GM19043 (cell line): Measurements from ENCODE around the gene PHLPP1.

Source experiments
- ATAC-seq: cut with Tn5 transposase; IDR thresholded peaks from one replicate; pipeline ENCODE4 v1.9.1; 2021; ENCODE audit warnings: low read depth; ENCODE audit not compliant: unreplicated experiment

Gene PHLPP1

GRCh38 chr18:62717169-62717924 is 2.0 kb downstream of the PHLPP1 start:
- ATAC-seq: no peak

DNA sequence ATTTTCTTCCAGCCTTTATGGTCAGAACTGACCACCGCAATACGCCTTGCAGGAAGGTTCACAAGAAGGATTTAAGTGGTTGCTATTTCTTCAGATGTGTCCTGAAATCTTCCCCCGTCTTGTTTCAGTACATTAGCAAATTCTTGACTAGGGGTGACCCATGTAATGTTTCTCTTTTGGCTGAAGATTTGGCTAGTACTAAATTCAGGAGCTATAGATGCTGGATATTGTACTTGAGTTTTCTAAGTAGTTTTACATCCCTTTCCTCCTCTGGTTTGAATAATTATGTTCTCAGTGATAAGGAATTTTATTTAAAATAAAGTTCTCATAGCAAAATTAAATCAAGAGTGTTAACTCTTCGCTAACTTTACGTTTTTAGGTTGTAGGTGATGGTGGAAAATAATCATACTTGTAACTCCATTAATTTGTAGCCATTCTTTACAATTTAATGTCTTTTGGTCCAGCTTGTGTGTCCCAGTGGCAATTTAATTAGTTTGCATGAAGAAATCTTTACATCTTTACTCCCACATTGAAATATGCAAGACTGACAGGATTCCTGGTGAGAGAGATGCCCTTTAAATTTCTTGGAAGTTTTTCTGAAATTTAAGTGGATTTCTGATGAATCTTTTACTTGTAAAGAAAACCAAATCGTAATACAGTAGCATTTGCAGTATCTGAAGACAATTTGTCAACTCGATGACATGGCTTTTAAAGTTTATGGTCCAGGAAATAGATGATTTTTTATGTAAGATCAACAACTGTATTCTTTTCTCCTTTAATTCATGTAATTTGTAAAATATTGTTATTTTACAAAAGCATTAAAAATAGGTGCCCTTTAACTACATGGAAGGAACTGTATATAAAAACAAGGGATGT is 2.8 kb downstream of the PHLPP1 start:
- ATAC-seq: no peak

DNA sequence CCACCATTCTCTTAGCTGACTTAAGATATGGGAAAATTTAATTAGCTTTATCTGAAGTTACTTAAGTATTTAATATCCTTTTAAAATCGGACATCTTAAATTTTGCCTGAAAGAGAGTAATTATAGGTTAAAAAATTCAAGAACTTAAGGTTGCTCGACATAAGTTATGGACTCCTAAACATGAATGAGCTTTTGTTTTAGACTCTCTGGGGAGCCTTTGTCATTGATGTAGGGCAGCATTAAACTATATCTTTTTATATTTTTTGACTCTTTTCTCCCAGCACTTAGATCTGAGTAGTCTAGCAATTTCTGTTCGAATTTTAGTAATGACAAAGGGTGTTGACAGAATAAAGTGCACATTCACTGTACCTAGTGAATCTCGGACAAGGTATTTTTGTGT is 4.7 kb downstream of the PHLPP1 start:
- ATAC-seq: no peak

DNA sequence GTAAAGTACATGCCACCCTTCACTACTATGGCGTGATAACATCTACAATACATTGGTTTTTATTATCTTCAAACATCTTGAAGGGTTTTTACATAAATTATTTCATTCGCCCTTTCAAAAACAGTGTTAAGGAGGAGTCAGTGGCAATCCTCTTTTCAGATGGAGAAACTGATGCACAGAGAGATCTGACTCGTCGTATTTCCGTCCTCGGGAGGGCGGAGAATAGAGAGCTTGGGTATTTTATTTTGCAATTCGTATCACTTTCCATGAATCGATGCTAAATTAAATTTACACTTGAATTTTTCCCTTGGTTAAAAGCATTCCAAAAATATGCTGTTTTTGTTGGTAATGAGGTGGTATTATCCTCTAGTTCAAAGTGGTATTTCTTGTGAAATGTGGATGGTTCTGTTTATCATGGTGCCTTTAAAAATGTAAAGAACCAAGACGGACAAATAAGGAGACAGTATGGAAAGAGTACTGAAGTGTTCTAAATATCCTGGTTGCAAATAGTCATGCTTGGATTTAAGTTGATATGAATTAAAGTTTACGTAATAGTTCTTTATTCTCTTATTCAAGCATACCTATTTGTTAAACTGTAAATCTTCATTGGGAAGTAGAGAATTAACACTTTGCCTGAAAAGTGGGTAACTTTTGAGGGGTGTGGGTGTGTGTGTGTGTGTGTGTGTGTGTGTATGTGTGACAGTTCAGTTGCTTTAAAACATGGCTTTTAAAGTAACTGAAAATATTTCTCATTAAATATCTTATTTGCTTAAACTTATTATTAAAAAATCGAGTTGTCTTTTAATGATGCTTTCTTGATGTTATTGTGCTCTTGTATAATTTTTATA is 5.6 kb downstream of the PHLPP1 start:
- no peak for ATAC-seq

DNA sequence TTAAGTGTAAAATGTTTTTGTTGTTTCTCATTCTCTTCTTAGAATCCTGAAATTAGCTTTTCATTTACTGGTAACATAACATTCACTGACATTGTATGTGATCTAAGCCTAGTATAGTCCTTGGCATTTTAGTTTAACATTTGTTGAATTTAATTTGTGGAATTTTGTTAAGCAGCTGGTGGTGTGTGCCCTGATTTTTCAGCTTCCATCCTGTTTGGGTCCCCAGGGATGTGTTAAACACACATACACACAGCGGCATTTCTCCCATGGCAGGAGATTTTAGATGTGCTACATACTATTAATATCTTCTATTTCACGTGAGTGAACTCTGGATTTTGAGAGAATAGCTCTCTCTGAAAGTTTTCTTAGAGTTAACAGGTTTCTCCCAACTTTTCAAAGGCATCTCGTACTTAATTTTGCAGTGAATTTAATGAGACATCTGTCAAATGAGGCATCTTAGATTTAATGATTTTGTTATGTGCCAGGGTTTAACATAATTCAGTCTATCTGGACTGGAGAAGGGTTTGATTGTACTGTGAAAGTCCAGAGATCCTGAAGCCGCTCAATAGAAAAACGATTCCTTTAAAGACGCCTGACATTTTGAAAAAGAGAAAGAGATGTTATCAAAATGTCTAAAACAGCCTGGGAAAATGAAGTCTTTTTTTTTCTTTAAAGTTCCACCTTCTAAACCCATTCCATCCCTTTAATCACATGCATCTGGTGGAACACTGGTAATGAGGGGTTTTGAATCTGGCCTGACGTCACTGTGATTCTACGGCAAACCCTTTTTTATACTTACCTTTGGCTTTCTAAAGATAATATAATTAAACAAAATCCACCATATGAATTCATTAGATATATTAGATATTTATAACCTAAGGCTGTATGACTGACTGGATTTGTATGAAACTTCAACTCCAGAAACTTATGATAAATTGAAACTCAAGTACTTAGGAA is 6.8 kb downstream of the PHLPP1 start:
- no peak for ATAC-seq

- no peak for ATAC-seq
These were observed 8.4 kb downstream of the PHLPP1 start for GRCh38 chr18:62723666-62724281.

- ATAC-seq: no peak
These were observed 10.6 kb downstream of the PHLPP1 start for GRCh38 chr18:62725896-62726295.

DNA sequence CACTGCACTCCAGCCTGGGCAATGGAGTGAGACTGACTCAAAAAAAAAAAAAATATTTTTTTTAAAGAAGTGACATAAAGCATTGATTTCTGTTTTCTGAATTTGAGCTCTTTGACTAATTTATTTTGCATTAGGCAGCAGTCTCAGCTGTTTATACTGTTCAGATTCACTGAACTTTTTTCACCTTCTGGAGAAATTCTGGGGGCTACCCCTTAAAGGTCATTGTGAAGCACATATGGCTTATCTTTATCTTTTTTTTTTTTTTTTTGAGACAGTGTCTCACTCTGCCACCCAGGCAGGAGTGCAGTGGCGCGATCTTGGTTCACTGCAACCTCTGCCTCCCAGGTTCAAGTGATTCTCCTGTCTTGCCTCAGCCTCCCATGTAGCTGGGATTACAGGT is 12.9 kb downstream of the PHLPP1 start:
- no peak for ATAC-seq

DNA sequence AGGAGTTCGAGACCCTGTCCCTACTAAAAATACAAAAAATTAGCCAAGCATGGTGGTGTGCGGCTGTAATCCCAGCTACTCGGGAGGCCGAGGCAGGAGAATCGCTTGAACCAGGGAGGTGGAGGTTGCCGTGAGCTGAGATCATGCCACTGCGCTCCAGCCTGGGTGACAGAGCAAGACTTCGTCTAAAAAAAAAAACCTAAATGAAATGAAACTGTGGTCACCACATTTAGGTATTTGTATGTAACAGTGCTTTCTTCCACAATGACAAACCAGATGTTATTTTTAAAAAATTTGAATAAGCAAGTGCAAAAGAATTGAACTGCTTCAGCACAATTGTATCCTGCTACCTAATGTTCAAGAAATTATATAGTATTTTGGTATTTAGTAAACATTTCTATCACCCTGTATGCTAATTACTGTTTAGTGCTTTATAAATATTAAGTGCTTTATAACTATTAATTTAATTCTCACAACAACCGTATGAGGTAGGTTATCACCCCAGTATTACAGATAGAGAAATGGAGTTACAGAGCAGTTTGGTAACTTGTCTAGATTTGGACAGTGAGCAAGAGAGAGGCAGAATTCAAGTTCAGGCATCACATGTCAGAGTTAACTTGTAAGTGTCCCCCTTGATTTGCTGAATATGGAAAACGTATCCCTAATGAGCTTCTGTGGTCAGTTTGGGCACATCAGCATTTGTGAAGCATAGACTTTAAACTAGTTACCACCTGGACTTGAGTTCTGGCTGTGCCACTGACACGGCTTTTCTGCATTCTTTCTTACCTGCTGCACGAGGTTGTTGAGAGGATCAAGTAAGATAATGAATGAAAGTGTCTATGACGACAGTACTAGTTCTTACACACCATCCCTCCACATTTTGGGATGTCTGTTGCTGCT is 14.4 kb downstream of the PHLPP1 start:
- peak; percentile 70 for ATAC-seq

- ATAC-seq: no peak
These were observed 15.6 kb downstream of the PHLPP1 start for GRCh38 chr18:62730941-62731340.

DNA sequence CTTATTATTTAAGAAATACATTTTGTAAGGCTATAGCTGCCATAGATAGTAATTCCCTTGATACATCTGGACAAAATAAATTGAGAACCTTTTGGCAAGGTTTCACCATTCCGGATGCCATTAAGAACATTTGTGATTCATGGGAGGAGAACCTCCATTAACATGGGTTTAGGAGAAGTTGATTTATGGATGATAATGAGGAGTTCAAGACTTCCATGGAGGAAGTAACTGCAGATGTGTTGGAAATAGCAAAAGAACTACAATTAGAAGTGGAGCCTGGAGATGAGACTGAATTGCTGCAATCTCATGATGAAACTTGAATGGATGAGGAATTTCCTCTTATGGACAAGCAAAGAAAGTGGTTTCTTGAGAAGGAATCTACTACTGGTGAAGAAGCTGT is 17.3 kb downstream of the PHLPP1 start:
- ATAC-seq: no peak

- ATAC-seq: no peak
These were observed 18.9 kb downstream of the PHLPP1 start for GRCh38 chr18:62734290-62734689.

- no peak for ATAC-seq
These were observed 20.0 kb downstream of the PHLPP1 start for GRCh38 chr18:62735387-62735786.

- no peak for ATAC-seq
These were observed 20.9 kb downstream of the PHLPP1 start for GRCh38 chr18:62736077-62736855.

DNA sequence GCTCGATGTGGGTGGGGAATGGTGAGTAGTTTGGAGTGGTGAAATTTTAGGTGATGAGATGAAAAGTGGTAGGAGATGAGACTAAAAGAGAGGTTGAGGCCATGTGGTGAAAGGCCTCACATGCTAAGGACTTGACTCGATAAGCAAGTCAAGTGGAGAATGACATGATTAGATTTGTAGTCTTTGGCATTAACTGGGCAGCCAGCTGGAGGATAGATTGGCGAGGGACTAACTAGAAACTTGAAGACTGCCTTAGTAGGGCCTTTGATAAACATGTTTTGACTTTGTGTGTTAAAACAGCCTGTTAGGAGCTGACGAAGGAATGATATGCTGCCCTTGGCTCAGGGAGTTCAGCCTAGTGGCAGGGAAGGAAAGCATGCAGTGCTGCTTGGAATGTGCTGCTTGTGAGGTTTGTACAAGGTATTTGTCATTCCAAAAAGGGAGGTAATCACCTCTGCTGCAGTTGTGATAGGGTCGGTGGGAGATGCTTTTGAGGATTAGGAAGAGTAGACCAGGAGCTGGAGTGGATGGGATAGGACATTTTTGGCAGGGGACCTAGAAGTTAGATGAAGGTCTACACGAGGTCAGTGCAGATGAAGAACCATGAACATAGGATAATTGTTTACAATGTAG is 22.0 kb downstream of the PHLPP1 start:
- ATAC-seq: no peak

GRCh38 chr18:62738639-62739038 is 23.3 kb downstream of the PHLPP1 start:
- no peak for ATAC-seq

GRCh38 chr18:62739911-62740310 is 24.6 kb downstream of the PHLPP1 start:
- ATAC-seq: no peak
